CD4-positive, alpha-beta memory T cell (primary cell): ENCODE results near the gene COL9A1. TPM values are rescaled to one million over a fixed set of nuclear protein-coding genes. Genes with fewer than 3 reads are reported as not detected.
"Not testable (repeated sequence)": the region's sequence is repeated elsewhere in the genome, so short reads cannot be mapped to it uniquely, and the experiment has no call there.

Source experiments
- CTCF ChIA-PET: fragments of 350-600 bp; sonication (Branson Sonifier 250); formaldehyde crosslinking; loops from one replicate; lab custom pipeline; 2021; ENCODE audit warnings: inconsistent platforms; ENCODE audit not compliant: partially characterized antibody; lab: Charles Lee
- POLR2A ChIA-PET: fragments of 350-600 bp; sonication (Branson Sonifier 250); formaldehyde crosslinking; loops from one replicate; lab custom pipeline; 2021; ENCODE audit not compliant: partially characterized antibody; lab: Charles Lee
- DNase-seq, 5 donors: peaks; one replicate each; pipeline versions ENCODE4 v3.0.0 to v3.0.0-alpha.2; 2020 to 2022; ENCODE audit warnings: mixed read lengths in 1 of 5
- H3K27ac ChIP-seq: one replicate; pipeline ENCODE4 v1.7.0; 2013; ENCODE audit warnings: low read depth, low read length
- H3K27me3 ChIP-seq: 2 replicates; pipeline ENCODE4 v1.7.0; 2013; ENCODE audit warnings: mild to moderate bottlenecking, low read length, moderate library complexity; ENCODE audit not compliant: insufficient read depth
- H3K36me3 ChIP-seq: 2 replicates; pipeline ENCODE4 v1.7.0; 2013; ENCODE audit warnings: mild to moderate bottlenecking, low read length, moderate library complexity; ENCODE audit not compliant: insufficient read depth
- H3K4me1 ChIP-seq: 2 replicates; pipeline ENCODE4 v1.7.0; 2013; ENCODE audit warnings: mild to moderate bottlenecking, low read length, moderate library complexity; ENCODE audit not compliant: insufficient read depth
- H3K4me3 ChIP-seq, 2 donors: one replicate each; pipeline ENCODE4 v1.7.0; 2013; ENCODE audit warnings: low read length in 2 of 2, mild to moderate bottlenecking in 1 of 2
- H3K9me3 ChIP-seq, 2 donors: one replicate each; pipeline ENCODE4 v1.7.0; 2013; ENCODE audit warnings: low read length in 2 of 2, control low read depth in 1 of 2; ENCODE audit not compliant: control insufficient read depth in 1 of 2
- H3K27ac Mint-ChIP-seq, 7 donors: one replicate each; pipeline ENCODE4 v1.8.0; 2020 to 2021; ENCODE audit warnings: mixed read lengths in 7 of 7, mild to moderate bottlenecking in 6 of 7, inconsistent platforms in 3 of 7, moderate library complexity in 3 of 7
- H3K27me3 Mint-ChIP-seq, 2 donors: one replicate each; pipeline ENCODE4 v1.8.0; 2020 to 2021; ENCODE audit warnings: mixed read lengths in 2 of 2
- H3K36me3 Mint-ChIP-seq, 2 donors: one replicate each; pipeline ENCODE4 v1.8.0; 2020 to 2021; ENCODE audit warnings: mixed read lengths in 2 of 2, inconsistent platforms in 1 of 2, mild to moderate bottlenecking in 1 of 2
- H3K4me1 Mint-ChIP-seq, 4 donors: one replicate each; pipeline ENCODE4 v1.8.0; 2020 to 2021; ENCODE audit warnings: mixed read lengths in 4 of 4, mild to moderate bottlenecking in 1 of 4
- H3K4me3 Mint-ChIP-seq, 8 donors: one replicate each; pipeline ENCODE4 v1.8.0; 2020 to 2021; ENCODE audit warnings: mixed read lengths in 8 of 8, mild to moderate bottlenecking in 7 of 8, moderate library complexity in 6 of 8, inconsistent platforms in 3 of 8
- H3K9me3 Mint-ChIP-seq, 8 donors: one replicate each; pipeline ENCODE4 v1.8.0; 2020 to 2021; ENCODE audit warnings: mixed read lengths in 8 of 8, mild to moderate bottlenecking in 5 of 8, inconsistent platforms in 3 of 8, moderate library complexity in 1 of 8
- intact Hi-C: fragments of 100-400 bp; cut with micrococcal nuclease; formaldehyde crosslinking; loops from one replicate; pipeline ENCODE4 v1.15.1; 2023
- polyA plus RNA-seq, 2 donors: library from polyadenylated mRNA; unstranded; fragments of 300-500 nt; fragmentation: Illumina TruSeq; gene quantifications; one replicate each; pipeline ENCODE4 v1.2.3, GENCODE V29; 2021
- total RNA-seq, 2 experiments: library from RNA; stranded (reverse); gene quantifications; one replicate each; pipeline ENCODE4 v1.2.3, GENCODE V29; 2021

Gene COL9A1
- total and polyA plus RNA-seq, 4 experiments from 2014 or later, result not detected

DNA sequence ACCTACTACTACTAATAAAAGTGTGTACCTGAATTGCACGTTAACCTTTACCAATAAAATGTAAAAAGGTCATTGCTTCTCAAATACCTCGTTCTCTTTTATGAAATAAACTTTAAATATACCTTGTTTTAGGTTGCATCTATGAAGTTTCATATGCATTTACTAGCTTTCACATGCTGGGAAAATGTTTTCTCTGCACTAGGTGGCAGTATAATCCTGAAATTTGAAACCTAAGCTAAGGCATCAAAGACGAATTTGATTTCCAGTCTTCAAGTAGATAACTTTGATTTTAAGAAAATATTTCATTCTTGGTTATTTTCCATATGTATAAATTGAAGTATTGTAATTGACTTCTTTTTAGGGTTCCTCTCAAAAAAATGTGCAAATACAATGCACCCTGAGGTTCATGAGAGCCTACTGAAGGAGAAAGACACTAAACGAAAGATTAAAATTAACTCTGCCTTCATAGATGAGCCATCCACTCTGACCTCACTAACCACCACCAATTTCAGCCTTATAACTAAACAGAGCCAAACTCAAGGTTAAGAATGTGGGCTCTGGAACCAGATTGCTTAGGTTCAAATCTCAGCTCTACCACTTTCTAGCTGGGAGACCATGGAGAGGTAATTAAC is 7.3 kb upstream of the COL9A1 start:
- intact Hi-C loops, result loop anchor here (1.0 to 2.0 kb wide), 3 partner anchors 59 to 703 kb away; no protein-coding TSS in a partner anchor
- Mint-ChIP-seq H3K9me3 (no peaks in the 10 kb centered on the region), H3K27me3 (peaks cover 11 to 13% of the 10 kb centered on the region in 2 donors), H3K4me1 (peaks cover 0 to under 1% (median 0%) of the 10 kb centered on the region in 4 donors), H3K4me3 (no peak overlapping the region), H3K36me3 (no peaks in the 10 kb centered on the region), H3K27ac (no peak overlapping the region)
- Histone ChIP-seq H3K4me3 (no peak overlapping the region), H3K9me3 (no peaks in the 10 kb centered on the region), H3K36me3 (no peaks in the 10 kb centered on the region), H3K27me3 (no peaks in the 10 kb centered on the region), H3K27ac (no peak overlapping the region), H3K4me1 (no peaks in the 10 kb centered on the region)
- CTCF ChIA-PET, result interaction anchor here (0.7 to 2.9 kb wide), 11 partner anchors 10 to 701 kb away, joined by 3 to 38 read pairs (median 7); partner anchors contain the start of gene B3GAT2
- DNase-seq, result peak in 4 of 5 donors; percentile 4 to 15 (median 12)
- POLR2A ChIA-PET, result interaction anchor here (1.4 kb wide), 1 partner anchor 977 kb away, joined by 3 read pairs; no protein-coding TSS in a partner anchor

DNA sequence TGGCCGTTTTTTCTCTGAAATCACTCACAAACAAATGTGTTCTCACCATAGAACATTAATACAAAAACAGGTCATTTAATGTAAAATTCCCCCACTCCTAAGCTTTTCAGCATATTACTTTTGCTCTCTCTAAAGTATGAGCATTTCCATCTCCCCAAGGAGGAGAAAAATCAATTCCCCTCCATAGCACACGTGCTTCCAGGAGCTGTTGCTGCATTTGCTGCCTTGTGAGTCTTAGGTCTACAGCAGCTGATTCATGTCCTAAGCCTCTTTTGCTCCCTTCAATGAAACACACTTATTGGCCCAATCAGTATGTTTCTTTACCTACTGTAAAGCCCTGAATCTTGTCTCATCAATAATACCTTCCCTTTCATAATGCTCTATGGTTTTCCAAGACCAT is 6.4 kb upstream of the COL9A1 start:
- H3K27me3 Mint-ChIP-seq, result peaks cover 14 to 17% of the 10 kb centered on the region in 2 donors
- Histone ChIP-seq H3K27me3 (no peaks in the 10 kb centered on the region), H3K36me3 (no peaks in the 10 kb centered on the region), H3K27ac (no peak overlapping the region), H3K4me3 (no peak overlapping the region), H3K4me1 (no peaks in the 10 kb centered on the region), H3K9me3 (no peaks in the 10 kb centered on the region)
- H3K36me3 Mint-ChIP-seq, result no peaks in the 10 kb centered on the region
- intact Hi-C loops, result no loop called here
- H3K4me1 Mint-ChIP-seq, result no peaks in the 10 kb centered on the region
- POLR2A ChIA-PET, result no interaction called here
- DNase-seq, result no peak
- H3K9me3 Mint-ChIP-seq, result no peaks in the 10 kb centered on the region
- H3K4me3 Mint-ChIP-seq, result no peak overlapping the region
- H3K27ac Mint-ChIP-seq, result no peak overlapping the region
- CTCF ChIA-PET, result interaction anchor here (0.9 to 2.9 kb wide), 11 partner anchors 9 to 702 kb away, joined by 3 to 38 read pairs (median 7); partner anchors contain the start of gene B3GAT2

DNA sequence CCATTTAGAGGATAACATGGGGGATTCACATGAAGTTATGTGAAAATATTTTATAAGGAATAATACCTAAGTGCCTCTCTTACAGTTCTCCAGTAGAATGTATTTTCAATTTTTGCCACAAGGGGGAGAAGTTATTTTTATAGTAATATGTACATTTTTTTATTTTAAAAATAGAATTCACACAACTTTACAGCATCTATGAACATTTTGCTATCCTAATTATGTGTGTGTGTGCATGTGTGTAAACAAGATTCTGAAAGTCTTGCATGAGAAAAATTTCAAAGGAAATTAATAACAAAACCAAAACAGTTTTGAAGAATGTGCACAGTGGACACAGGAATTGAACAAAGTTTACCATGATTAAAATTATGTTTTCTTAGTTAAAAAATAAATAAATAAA is 5.3 kb upstream of the COL9A1 start:
- H3K9me3 Mint-ChIP-seq, intact Hi-C loops, H3K4me1 Mint-ChIP-seq, H3K36me3 ChIP-seq, H3K4me3 Mint-ChIP-seq, H3K4me3 ChIP-seq, POLR2A ChIA-PET, H3K36me3 Mint-ChIP-seq, H3K4me1 ChIP-seq, H3K27ac ChIP-seq, H3K27me3 ChIP-seq, H3K27ac Mint-ChIP-seq, H3K9me3 ChIP-seq: not testable (repeated sequence)
- peak in 1 of 5 donors; percentile 7 for DNase-seq
- CTCF ChIA-PET, result interaction anchor here (0.9 to 2.8 kb wide), 5 partner anchors 8 to 576 kb away, joined by 3 to 11 read pairs (median 7); no protein-coding TSS in a partner anchor
- peaks cover 17 to 20% of the 10 kb centered on the region in 2 donors for H3K27me3 Mint-ChIP-seq

DNA sequence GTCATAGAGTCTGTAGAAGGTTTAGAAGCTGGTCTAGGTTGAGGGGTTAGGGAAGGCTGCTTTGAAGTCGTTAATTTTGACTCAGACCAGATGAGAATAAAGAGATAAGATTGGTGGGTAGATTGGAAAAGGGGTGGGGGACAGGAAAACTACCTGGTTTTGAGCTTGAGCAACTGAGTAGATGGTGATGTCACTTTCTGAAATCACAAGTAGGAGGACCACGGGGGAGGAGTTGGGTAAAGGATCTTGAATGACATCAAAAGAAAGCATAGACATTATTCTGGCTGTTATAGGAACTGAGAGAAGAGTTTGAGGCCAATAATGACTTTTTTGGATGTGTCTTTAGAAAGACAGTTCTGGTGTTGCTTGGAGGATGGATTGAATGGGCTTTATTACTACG is 4.1 kb upstream of the COL9A1 start:
- no peaks in the 10 kb centered on the region for H3K36me3 Mint-ChIP-seq
- intact Hi-C loops, result no loop called here

DNA sequence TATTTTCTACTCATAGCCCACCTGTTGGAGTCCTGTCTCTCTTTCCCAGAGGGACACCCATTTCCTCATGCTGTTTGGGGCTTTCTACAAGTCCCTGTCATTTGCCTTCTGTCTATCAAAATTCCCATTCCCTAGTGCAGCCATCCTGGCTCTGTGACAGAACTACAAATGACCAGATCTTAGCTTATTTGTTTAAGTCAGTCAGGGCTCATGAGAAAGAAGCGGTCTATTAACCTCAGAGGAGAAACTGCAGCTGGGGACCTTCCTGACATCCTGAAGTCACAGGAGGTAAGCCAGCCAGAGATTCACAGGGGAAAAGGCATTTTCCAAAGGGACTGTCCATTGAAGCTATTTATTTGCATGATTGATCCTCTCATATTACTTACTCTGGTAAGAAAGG is 1.7 kb upstream of the COL9A1 start:
- Mint-ChIP-seq H3K36me3 (no peaks in the 10 kb centered on the region), H3K9me3 (no peaks in the 10 kb centered on the region), H3K27ac (no peak overlapping the region), H3K4me3 (no peak overlapping the region), H3K4me1 (no peaks in the 10 kb centered on the region), H3K27me3 (peaks cover 23 to 31% of the 10 kb centered on the region in 2 donors)
- Histone ChIP-seq H3K36me3 (no peaks in the 10 kb centered on the region), H3K4me3 (no peak overlapping the region), H3K9me3 (no peaks in the 10 kb centered on the region), H3K27ac (no peak overlapping the region), H3K27me3 (no peaks in the 10 kb centered on the region), H3K4me1 (no peaks in the 10 kb centered on the region)
- ChIA-PET POLR2A (no interaction called here), CTCF (interaction anchor here (0.9 to 2.9 kb wide), 4 partner anchors 8 to 66 kb away, joined by 4 to 8 read pairs (median 5); no protein-coding TSS in a partner anchor)
- no peak for DNase-seq
- intact Hi-C loops, result loop anchor here (1.0 kb wide), 1 partner anchor 22 kb away; no protein-coding TSS in a partner anchor

More for the DNA sequence above, 4.1 kb upstream of the COL9A1 start:
- H3K4me3 ChIP-seq, result no peak overlapping the region
- POLR2A ChIA-PET, result no interaction called here
- no peaks in the 10 kb centered on the region for H3K9me3 Mint-ChIP-seq
- H3K4me1 Mint-ChIP-seq, result no peaks in the 10 kb centered on the region
- no peak for DNase-seq
- H3K4me1 ChIP-seq, result no peaks in the 10 kb centered on the region
- H3K4me3 Mint-ChIP-seq, result no peak overlapping the region
- H3K27ac ChIP-seq, result no peak overlapping the region
- H3K27ac Mint-ChIP-seq, result peak overlapping the region in 1 of 7 donors; percentile 7
- CTCF ChIA-PET, result interaction anchor here (2.9 kb wide), 1 partner anchor 10 kb away, joined by 8 read pairs; no protein-coding TSS in a partner anchor
- H3K27me3 ChIP-seq, result no peaks in the 10 kb centered on the region
- H3K27me3 Mint-ChIP-seq, result peaks cover 21 to 28% of the 10 kb centered on the region in 2 donors
- H3K9me3 ChIP-seq, result no peaks in the 10 kb centered on the region
- no peaks in the 10 kb centered on the region for H3K36me3 ChIP-seq

DNA sequence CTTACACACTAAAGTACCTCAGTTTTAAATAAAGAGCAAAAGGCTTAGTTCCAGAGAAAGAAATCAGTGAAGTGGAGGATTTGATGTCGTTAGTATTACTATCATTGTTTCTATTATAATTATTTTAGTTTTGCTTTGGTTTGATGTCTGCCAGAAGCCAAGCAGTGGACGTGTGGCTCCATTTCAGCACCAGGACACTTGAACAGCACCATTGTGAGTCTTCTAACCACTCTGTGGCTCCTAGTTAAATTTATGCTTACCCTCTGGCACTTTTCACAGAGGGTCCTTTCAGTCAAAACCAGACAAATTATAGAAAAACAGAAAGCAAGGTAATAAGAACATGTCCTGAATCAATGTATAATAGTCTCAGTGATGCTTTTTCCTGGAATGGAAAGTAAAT is 3.4 kb downstream of the COL9A1 start:
- Histone ChIP-seq H3K27me3 (no peaks in the 10 kb centered on the region), H3K36me3 (no peaks in the 10 kb centered on the region), H3K4me1 (no peaks in the 10 kb centered on the region), H3K4me3 (no peak overlapping the region), H3K9me3 (no peaks in the 10 kb centered on the region), H3K27ac (no peak overlapping the region)
- CTCF ChIA-PET, result interaction anchor here (1.5 kb wide), 1 partner anchor 10 kb away, joined by 8 read pairs; no protein-coding TSS in a partner anchor
- H3K4me1 Mint-ChIP-seq, result no peaks in the 10 kb centered on the region
- intact Hi-C loops, result no loop called here
- H3K27ac Mint-ChIP-seq, result no peak overlapping the region
- H3K27me3 Mint-ChIP-seq, result peaks cover 14 to 24% of the 10 kb centered on the region in 2 donors
- no peak for DNase-seq
- no peaks in the 10 kb centered on the region for H3K36me3 Mint-ChIP-seq
- H3K9me3 Mint-ChIP-seq, result no peaks in the 10 kb centered on the region
- no peak overlapping the region for H3K4me3 Mint-ChIP-seq
- POLR2A ChIA-PET, result no interaction called here

DNA sequence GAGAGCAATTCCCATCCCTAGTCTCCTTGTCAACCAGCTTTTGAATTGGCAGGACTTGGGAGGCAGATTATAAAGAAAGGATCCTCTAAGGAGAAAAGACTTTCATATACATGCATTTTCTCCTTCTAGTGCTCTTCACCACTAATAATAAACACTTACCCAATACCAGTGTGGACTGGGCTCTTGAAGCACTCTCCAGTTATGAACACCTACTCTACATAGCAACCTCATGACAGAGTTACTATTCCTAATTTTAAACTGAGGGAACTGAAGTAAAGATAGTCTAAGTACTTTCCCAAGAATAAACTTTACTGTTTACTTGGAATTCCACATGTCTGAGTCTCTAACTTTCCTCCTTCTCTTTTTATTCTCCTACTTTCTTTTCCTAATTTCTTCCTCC is 4.8 kb downstream of the COL9A1 start:
- H3K4me3 ChIP-seq, result no peak overlapping the region
- DNase-seq, result no peak
- no peak overlapping the region for H3K27ac Mint-ChIP-seq
- H3K36me3 ChIP-seq, result no peaks in the 10 kb centered on the region
- H3K9me3 Mint-ChIP-seq, result no peaks in the 10 kb centered on the region
- no peak overlapping the region for H3K4me3 Mint-ChIP-seq
- CTCF ChIA-PET, result interaction anchor here (2.0 kb wide), 1 partner anchor 11 kb away, joined by 11 read pairs; no protein-coding TSS in a partner anchor
- POLR2A ChIA-PET, result no interaction called here
- no peaks in the 10 kb centered on the region for H3K4me1 ChIP-seq
- H3K27me3 Mint-ChIP-seq, result peaks cover 13 to 16% of the 10 kb centered on the region in 2 donors
- no peak overlapping the region for H3K27ac ChIP-seq
- H3K9me3 ChIP-seq, result no peaks in the 10 kb centered on the region
- H3K27me3 ChIP-seq, result no peaks in the 10 kb centered on the region
- no peaks in the 10 kb centered on the region for H3K4me1 Mint-ChIP-seq
- H3K36me3 Mint-ChIP-seq, result no peaks in the 10 kb centered on the region
- intact Hi-C loops, result no loop called here
